HG03558 (cell line): ENCODE results near the gene STAU1.
"Not testable (repeated sequence)": the region's sequence is repeated elsewhere in the genome, so short reads cannot be mapped to it uniquely, and the experiment has no call there.

Source experiments
- ATAC-seq: cut with Tn5 transposase; IDR thresholded peaks from one replicate; pipeline ENCODE4 v1.9.1; 2021; ENCODE audit warnings: moderate number of reproducible peaks; ENCODE audit not compliant: unreplicated experiment; ENCODE audit errors: extremely low read depth

Gene STAU1

GRCh38 chr20:49168864-49169263 lies 19.3 kb downstream of the STAU1 start:
- ATAC-seq: not testable (repeated sequence)

GRCh38 chr20:49167811-49168507 lies 20.2 kb downstream of the STAU1 start:
- ATAC-seq: no peak

- ATAC-seq: no peak
Measured at GRCh38 chr20:49166534-49167449, 21.3 kb downstream of the STAU1 start.

- ATAC-seq: no peak
Measured at GRCh38 chr20:49165611-49166010, 22.5 kb downstream of the STAU1 start.

- ATAC-seq: no peak
Measured at GRCh38 chr20:49163696-49164095, 24.4 kb downstream of the STAU1 start.

- no peak for ATAC-seq
Measured at GRCh38 chr20:49161428-49162152, 26.5 kb downstream of the STAU1 start.

GRCh38 chr20:49160057-49160929 lies 27.8 kb downstream of the STAU1 start:
- no peak for ATAC-seq

- no peak for ATAC-seq
Measured at GRCh38 chr20:49157146-49157545, 31.0 kb downstream of the STAU1 start.

GRCh38 chr20:49156481-49156880 lies 31.7 kb downstream of the STAU1 start:
- ATAC-seq: no peak

GRCh38 chr20:49151436-49151835 lies 36.7 kb downstream of the STAU1 start:
- ATAC-seq: no peak

GRCh38 chr20:49149281-49150045 lies 38.7 kb downstream of the STAU1 start:
- no peak for ATAC-seq

- no peak for ATAC-seq
Measured at GRCh38 chr20:49148601-49149000, 39.5 kb downstream of the STAU1 start.

- no peak for ATAC-seq
Measured at GRCh38 chr20:49147296-49147695, 40.8 kb downstream of the STAU1 start.

- no peak for ATAC-seq
Measured at GRCh38 chr20:49146442-49147225, 41.5 kb downstream of the STAU1 start.

- no peak for ATAC-seq
Measured at GRCh38 chr20:49140834-49141233, 47.3 kb downstream of the STAU1 start.

GRCh38 chr20:49140411-49140810 lies 47.7 kb downstream of the STAU1 start:
- ATAC-seq: no peak

GRCh38 chr20:49138431-49138830 lies 49.7 kb downstream of the STAU1 start:
- ATAC-seq: no peak

- ATAC-seq: no peak
Measured at GRCh38 chr20:49136817-49137571, 51.1 kb downstream of the STAU1 start.
